Kidney (tissue), 14 donors: Measurements from ENCODE around the gene DCTN2. TPM values are rescaled to one million over a fixed set of nuclear protein-coding genes. Genes with fewer than 3 reads are reported as not detected.

Experiments
- DNase-seq, 5 donors: peaks; one replicate each; pipeline ENCODE4 v3.0.0-alpha.2; 2013 to 2020
- FAIRE-seq: peaks from 2 replicates; lab custom pipeline; 2012; peaks lifted over from hg19 to GRCh38; lab: Jason Lieb, UNC
- H3K27ac ChIP-seq, 2 donors: one replicate each; pipeline ENCODE4 v1.7.0; 2013; ENCODE audit warnings: low read depth in 2 of 2, low read length in 2 of 2, inconsistent platforms in 1 of 2
- H3K27me3 ChIP-seq: one replicate; pipeline ENCODE4 v1.7.1; 2013; ENCODE audit warnings: low read length, inconsistent platforms; ENCODE audit not compliant: control insufficient read depth, insufficient read depth
- H3K36me3 ChIP-seq, 3 donors: one replicate each; pipeline versions ENCODE4 v1.7.0 to v1.7.1; 2013; ENCODE audit warnings: low read length in 3 of 3, control low read depth in 1 of 3, inconsistent platforms in 1 of 3; ENCODE audit not compliant: insufficient read depth in 3 of 3, control insufficient read depth in 2 of 3
- H3K4me1 ChIP-seq, 3 donors: one replicate each; pipeline versions ENCODE4 v1.7.0 to v1.7.1; 2013; ENCODE audit warnings: low read length in 3 of 3, inconsistent platforms in 1 of 3, low read depth in 1 of 3; ENCODE audit not compliant: control insufficient read depth in 2 of 3, insufficient read depth in 2 of 3
- H3K4me3 ChIP-seq, 3 donors: one replicate each; pipeline versions ENCODE4 v1.7.0 to v1.8.1; 2013; ENCODE audit warnings: low read length in 3 of 3, control low read depth in 1 of 3, inconsistent platforms in 1 of 3
- H3K9ac ChIP-seq, 3 donors: one replicate each; pipeline versions ENCODE4 v1.7.0 to v1.7.1; 2013; ENCODE audit warnings: low read length in 3 of 3, control low read depth in 1 of 3, inconsistent platforms in 1 of 3
- H3K9me3 ChIP-seq, 3 donors: one replicate each; pipeline versions ENCODE4 v1.7.0 to v1.7.1; 2013; ENCODE audit warnings: low read length in 3 of 3, control low read depth in 1 of 3, inconsistent platforms in 1 of 3; ENCODE audit not compliant: control insufficient read depth in 2 of 3, insufficient read depth in 1 of 3
- CTCF ChIP-seq: IDR thresholded peaks from 3 replicates; pipeline ENCODE4 v1.5.1; 2012; ENCODE audit warnings: mild to moderate bottlenecking, moderate library complexity, borderline replicate concordance; ENCODE audit not compliant: insufficient read depth; ENCODE audit errors: extremely low read depth
- intact Hi-C: fragments of 100-400 bp; cut with DNase I; formaldehyde crosslinking; loops from one replicate; pipeline ENCODE4 v1.11.1; 2022
- polyA plus RNA-seq: library from polyadenylated mRNA; stranded (reverse); fragments of 350-450 nt; fragmentation: Illumina TruSeq; extraction: RNeasy Lipid Tissue Mini Kit (QIAGEN cat#74804); gene quantifications from one replicate; pipeline ENCODE4 v1.2.3, GENCODE V29; 2014; ENCODE audit warnings: low read depth, low replicate concordance; ENCODE audit not compliant: insufficient read depth
- total RNA-seq: library from RNA; stranded (reverse); fragmentation: NEBNext Ultra II Directional; extraction: Animal tissue kit (Norgen Biotek cat#: 25700); gene quantifications from one replicate; pipeline ENCODE4 v1.2.1, GENCODE V29; 2021
- donor health status: control.
- donor health status: control.
- donor health status: control.
- donor health status: control.
- donor health status: control.
- donor health status: DM: yes; HTN: yes; CAD: no.
- donor health status: Normal renal cell carcinoma (clear cell type).

Gene DCTN2
- total and polyA plus RNA-seq, 2 donors from 2014 or later: 110 to 133 TPM

GRCh38 chr12:57551637-57552305 is 4.8 kb upstream of the DCTN2 start:
- Histone ChIP-seq H3K4me3 (no peak overlapping the region), H3K27me3 (peaks cover 17% of the 10 kb centered on the region), H3K9me3 (no peaks in the 10 kb centered on the region), H3K36me3 (no peaks in the 10 kb centered on the region), H3K4me1 (peaks cover 0 to 5% (median 0%) of the 10 kb centered on the region in 3 donors), H3K9ac (no peak overlapping the region), H3K27ac (no peak overlapping the region)
- intact Hi-C loops: no loop called here
- no peak for DNase-seq
- no peak for FAIRE-seq
- no peak for TF ChIP-seq CTCF

- no peak for DNase-seq
- Histone ChIP-seq H3K4me3 (no peak overlapping the region), H3K9me3 (no peaks in the 10 kb centered on the region), H3K9ac (no peak overlapping the region), H3K4me1 (peaks cover 0 to 11% (median 6%) of the 10 kb centered on the region in 3 donors), H3K27ac (no peak overlapping the region), H3K27me3 (peaks cover 17% of the 10 kb centered on the region), H3K36me3 (no peaks in the 10 kb centered on the region)
- FAIRE-seq: no peak
- no peak for TF ChIP-seq CTCF
- intact Hi-C loops: no loop called here
Observed at GRCh38 chr12:57550641-57551549, 3.9 kb upstream of the DCTN2 start.

- FAIRE-seq (no peak), DNase-seq (peak; percentile 33 to 77 (median 47))
- H3K27ac ChIP-seq: no peak within 1 kb of the TSS
- H3K27me3 ChIP-seq: peaks cover 17% of the 10 kb centered on the region
- H3K9ac ChIP-seq: peak within 1 kb of the TSS in 1 of 3 donors; percentile 54
- intact Hi-C loops: no loop called here
- H3K4me3 ChIP-seq: peak within 1 kb of the TSS in 2 of 3 donors; percentile 14 to 52
- no peaks in the 10 kb centered on the region for H3K9me3 ChIP-seq
- H3K4me1 ChIP-seq: peaks cover 0 to 14% (median 14%) of the 10 kb centered on the region in 3 donors
- H3K36me3 ChIP-seq: no peaks in the 10 kb centered on the region
- no peak for TF ChIP-seq CTCF
Observed at GRCh38 chr12:57549909-57550640, 3.1 kb upstream of the DCTN2 start, which contains the start of gene KIF5A. KIF5A (plus strand) TSS chr12:57550044; CDS start chr12:57550272, 228 bp downstream.
